Endometrial microvascular endothelial cells (primary cell): Measurements from ENCODE around the gene CAPZB. TPM values are rescaled to one million over a fixed set of nuclear protein-coding genes. Genes with fewer than 3 reads are reported as not detected.

ENCODE experiments used
- in situ Hi-C: cut with HindIII; loops from 2 replicates; pipeline ENCODE4 v1.10.0; 2017; ENCODE audit warnings: low sequenced_read_pairs, low pct_unique_long_range_greater_than_20kb; ENCODE audit errors: inconsistent ontology term
- total RNA-seq: library from RNA; depleted of rRNA; stranded (reverse); fragments of >200 nt; gene quantifications from one replicate; pipeline ENCODE4 v1.2.3, GENCODE V29; 2015; ENCODE audit errors: inconsistent ontology term

Gene CAPZB
- total RNA-seq, 1 donor from 2014 or later = 146 TPM

DNA sequence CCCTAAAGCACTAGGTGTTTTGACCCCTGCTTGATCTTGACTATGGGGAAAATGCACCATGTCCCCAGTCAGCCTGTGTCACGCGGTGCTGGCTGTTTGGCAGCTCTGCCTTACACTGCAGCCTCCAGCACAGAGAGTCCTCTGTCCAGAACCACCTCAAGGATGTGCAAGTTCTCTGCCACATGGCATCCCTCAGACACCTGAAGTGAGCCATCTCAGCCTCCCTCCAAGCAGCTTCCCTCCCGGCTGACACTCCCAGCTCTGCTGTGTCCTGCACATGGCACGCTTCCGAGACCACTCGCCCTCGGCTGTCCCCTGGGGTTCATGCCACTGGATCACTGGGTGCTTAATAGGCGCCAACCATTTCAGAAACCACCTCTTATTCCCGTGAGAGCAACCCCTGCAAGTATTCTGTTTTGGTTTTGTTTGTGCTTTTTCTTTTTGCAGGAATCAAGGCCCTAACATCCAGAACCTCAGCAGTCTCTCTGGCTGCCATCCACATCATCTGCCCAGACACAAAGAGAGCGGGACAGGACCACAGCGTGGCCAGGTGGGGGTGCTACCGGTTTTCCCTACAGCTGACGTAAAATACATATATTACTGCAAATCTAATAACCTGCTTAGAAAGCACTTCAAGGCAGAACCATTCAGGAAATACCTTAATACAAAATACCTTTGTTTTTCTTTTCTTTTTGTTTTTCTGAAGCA is 45.7 kb downstream of the CAPZB start:
- in situ Hi-C loops = no loop called here

DNA sequence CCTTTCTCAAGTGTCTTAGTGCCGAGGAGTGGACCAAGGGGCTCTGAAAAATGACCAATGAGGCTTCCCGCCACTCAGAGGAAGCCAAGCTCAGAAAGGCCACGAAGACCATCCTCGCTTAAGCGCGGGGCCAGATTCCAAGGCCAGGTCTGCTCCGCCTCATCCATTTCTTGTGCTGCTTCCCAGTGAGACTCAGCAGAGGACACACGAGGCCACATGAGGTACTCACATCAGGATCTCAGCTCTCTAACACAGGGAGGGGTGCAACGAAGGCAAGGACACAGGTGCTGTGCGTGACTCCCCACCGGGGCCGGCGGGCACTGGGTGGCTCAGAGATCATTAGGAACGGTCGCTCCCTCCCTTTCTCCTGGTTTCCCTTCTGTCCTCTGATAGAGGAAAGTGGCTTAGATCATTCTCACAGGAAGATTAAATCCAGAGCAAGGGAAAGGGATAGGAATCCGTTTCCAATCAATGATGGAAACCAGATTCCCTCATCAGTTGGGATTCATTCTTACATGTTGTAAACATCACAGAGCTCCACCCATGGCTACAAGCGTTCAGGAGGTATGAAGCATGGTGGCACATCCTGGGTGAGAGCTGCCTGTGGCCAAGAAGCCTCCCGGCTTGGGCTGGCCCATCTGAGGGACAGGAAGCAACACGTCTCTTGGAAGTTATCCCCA is 46.7 kb downstream of the CAPZB start:
- in situ Hi-C loops = no loop called here

GRCh38 chr1:19437891-19438294 is 47.4 kb downstream of the CAPZB start:
- in situ Hi-C loops = no loop called here

DNA sequence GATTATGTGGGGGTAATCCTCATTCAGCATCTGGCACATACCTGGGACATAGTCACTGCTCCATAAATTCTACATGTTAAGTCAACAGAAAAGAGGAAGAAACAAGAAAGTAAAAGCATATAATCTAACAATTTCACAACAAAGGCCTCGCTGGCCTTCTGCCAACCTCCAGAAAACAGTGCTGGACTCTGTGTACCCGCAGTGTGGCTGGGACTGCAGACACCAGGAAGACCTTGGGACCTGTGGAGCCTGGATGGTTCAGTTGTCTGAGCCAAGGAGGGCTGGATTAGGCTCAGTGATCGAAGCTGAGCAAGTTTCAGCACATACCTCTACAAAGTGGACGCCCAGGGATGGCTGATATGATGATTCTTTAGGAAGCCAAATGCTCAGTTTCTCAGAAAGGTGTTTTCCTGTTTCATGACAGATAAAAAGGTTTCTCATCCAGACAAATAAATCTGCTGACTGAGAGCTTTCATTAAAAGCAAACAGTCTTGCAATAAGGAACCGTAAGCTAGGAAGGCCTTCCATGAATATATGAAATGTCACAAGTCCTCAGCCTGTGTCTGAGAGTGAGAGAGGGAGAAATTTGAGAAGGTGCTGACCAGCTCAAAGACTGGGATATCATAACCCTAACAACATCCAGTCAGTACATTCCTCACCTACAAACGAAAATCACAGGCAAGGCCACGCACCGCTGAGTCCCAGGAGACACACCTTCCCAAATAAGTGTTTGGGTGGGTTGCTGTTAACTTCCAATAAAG is 48.4 kb downstream of the CAPZB start:
- in situ Hi-C loops = no loop called here

- in situ Hi-C loops = no loop called here
Measured at GRCh38 chr1:19435851-19436455, 49.4 kb downstream of the CAPZB start.

GRCh38 chr1:19435181-19435580 is 50.2 kb downstream of the CAPZB start:
- in situ Hi-C loops = no loop called here

DNA sequence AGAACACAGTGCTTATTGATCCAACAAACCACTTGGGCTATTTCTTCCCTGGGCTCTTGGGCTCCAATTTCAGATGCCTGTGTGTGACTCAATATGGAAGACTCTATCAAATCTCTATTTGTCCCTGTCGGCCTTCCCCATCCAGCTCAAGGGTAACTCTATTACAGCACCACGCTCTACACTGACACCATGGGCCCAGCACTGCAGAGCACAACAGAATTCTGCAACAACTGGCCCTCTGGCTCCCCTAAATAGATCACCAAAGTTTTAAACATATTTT is 51.7 kb downstream of the CAPZB start:
- in situ Hi-C loops = no loop called here

- in situ Hi-C loops = no loop called here
Measured at GRCh38 chr1:19432943-19433718, 52.2 kb downstream of the CAPZB start.

DNA sequence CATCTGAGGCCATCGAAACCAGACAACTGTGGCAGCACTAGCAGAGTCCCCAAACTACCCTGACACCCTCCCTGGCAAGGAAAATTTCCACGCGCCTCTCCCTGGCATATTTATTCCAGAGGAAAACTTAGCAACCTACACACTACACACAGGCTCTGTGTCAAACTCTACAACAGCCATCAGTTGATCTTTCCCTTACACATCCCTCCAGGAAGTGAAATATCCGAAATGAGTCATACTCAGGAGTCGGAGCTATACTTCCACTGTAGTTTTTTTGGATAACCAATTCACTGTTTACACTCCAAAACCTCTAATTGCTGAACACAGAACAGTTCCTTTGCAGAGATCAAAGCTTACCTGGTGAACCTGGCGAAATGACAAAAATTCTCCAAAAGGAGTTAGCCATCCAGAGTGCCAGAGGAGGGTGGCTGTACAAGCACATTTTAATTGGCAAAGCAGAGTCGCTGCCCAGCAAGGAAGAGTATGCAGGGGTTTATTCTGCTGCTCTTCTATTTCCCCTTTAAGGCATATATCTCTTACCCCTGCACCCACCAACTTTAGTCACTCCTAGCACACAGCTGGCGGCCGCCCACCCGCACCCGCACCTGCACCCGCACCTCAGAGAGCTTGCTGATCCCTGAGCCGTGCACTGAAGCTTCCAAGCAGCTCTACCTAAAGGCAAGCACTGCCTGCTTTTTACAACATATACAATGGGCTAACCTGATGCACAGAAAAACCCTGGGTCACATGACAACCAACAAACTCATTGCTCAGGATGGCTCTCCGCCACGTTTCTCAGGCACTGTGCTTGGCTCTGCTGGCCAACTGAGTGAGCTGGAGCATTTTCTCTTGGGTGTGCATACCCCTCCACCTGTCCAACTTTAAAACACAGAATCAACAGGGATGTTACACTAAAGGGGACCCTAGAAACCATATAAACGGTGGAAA is 54.9 kb downstream of the CAPZB start:
- in situ Hi-C loops = no loop called here

GRCh38 chr1:19429611-19430010 is 55.7 kb downstream of the CAPZB start:
- in situ Hi-C loops = no loop called here

DNA sequence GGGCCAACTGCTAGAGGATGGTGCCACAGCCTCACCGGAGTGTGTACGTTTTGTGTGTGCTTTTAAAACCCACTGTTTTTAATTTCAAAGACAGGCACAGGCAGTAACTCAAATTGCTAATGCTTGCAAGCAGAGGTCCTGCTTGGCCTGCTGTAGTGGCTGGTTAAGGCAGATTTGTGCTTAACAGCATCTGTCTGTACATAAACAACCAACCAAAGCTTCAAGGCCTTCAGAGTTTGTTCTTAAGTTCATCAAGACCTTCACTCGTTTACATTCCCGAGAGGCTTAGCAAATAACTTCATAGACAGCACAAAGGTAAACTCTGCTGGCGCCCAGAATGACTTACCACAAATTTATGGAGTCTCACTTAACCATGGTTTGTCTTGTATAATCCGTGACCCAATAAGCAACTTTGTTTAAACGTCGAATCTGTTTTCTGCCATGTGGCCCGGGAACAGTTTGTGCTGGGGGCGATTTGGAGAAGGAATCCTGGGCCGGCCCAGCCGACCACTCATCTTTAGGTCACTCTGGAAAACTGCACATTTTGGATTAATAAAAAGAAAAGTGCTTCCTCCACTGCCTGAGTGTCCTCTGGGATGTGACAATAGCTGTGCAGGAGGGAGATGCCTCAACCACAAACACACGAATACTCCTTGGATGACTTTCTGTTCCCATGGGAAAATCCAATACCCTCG is 58.1 kb downstream of the CAPZB start:
- in situ Hi-C loops = no loop called here

GRCh38 chr1:19426294-19427086 is 58.8 kb downstream of the CAPZB start:
- in situ Hi-C loops = no loop called here

DNA sequence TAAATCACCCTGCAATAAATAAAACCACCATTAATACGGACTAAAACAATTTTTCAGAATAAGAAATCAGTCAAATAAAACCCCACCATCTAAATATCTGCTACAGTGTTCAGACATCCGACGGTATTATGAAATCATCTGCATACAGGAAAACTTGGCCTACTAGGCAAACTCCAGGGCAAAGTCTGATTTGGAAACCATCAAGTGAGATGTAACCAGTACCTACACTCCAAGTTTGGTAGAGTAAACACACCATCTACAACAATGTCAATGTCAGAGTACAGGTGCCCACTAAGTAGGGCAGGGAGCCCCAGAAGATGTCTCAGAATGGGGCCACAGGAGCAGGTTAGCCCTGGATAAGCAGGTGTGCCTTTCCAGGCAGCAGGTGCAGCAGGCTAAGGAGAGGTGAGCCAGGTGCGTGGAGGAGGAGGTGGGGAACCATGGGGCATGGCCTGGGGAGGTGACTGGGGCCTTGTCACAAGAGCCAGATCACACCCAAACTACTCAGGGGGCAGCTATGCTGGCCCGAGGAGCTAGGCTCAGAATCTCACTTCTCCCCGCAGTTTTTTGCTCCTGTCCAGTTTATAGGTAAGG is 59.6 kb downstream of the CAPZB start:
- in situ Hi-C loops = no loop called here

DNA sequence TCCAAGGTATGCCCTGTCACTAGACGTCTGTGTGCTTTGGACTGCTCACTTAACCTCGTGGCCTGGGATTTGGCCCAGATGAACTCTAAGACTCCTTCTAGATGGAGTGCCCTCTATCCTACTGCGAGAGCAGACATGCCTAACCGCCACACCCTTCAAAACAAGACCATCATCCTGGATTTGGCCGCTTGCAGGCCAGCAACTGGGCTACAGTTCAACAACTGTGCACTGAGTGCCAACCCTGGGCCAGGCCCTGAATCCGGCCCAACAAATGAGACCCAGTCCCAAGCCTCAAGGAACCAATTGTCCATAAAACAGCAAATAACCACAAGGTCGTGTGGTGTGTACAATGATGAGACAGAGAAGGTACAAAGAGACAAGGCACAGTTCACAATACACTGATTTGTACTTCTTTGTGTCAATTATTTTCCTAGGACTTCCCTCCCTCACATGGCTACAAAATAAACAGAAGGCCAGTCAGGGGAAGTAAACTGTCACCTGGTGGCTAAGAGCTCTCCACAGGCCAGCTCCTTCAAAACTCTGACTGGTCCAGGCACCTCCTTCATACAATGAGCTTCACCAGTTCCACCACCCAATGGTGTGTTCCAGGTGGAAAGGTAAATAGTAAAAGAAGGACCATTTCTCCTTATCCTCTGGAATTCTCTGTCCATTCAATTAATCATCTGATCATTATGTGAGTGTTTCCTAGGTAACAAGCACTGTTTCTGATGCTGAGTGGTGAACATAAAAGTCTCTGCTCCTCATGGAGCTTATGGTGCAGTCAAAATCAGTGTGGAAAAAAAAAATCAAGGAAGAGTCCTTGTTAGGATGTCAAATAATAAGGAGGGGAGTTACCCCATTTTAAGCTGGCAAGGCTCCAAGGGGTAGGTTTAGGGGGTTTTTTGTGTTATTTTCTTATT is 60.4 kb downstream of the CAPZB start:
- in situ Hi-C loops = loop anchor here (25.0 kb wide), 1 partner anchor 212 kb away; the partner anchor contains the start of gene NBL1

DNA sequence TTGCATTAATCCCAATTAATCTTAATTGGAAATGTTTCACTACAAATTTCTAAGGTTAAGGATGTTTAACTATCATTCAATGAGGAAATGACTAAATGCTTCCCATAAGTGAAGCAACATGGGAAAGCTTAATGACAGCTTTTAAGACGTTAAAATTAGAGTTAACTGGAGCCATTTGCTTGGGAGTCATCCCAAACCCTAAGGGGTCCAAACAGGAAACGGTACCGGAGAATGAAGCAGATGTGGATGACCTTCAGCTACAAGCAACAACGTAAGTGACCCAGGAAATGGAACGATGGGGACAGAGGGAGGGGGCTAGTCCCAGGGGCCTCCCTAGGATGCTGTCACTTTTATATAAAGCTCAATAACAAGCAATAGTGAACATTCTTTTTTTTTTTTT is 62.2 kb downstream of the CAPZB start:
- in situ Hi-C loops = loop anchor here (25.0 kb wide), 1 partner anchor 214 kb away; the partner anchor contains the start of gene NBL1
